Cerebellar nuclear complex (tissue), 1 donor: ENCODE measurements around the gene CFHR3.
"Not testable (repeated sequence)": the region's sequence is repeated elsewhere in the genome, so short reads cannot be mapped to it uniquely, and the experiment has no call there.

Experiments
- DNase-seq, 2 experiments: peaks; one replicate each; lab custom pipeline; 2025; lab: John Stamatoyannopoulos, UW

The CFHR3 gene

DNA sequence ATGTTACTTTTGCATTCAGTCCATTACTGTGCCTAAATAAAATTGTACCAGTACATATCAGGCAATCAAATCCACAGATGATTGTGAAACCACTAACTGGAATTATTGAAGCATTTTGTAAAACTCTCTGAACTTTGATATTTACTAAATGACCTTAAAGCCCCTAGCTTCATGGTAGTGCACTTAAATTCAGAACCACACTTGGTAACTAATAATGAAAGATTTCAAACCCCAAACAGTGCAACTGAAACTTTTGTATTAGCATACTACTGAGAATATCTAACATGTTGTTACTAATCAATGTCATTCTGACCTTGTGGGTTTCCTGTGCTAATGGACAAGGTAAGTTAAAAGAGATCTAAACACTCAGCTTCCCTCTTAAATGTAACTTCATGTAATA lies at the start of gene CFHR3:
CFHR3 (plus strand) TSS at position 238 of the 400 bp plus-strand sequence; CDS start at position 285, 47 bp downstream.
- DNase-seq, result no peak

DNA sequence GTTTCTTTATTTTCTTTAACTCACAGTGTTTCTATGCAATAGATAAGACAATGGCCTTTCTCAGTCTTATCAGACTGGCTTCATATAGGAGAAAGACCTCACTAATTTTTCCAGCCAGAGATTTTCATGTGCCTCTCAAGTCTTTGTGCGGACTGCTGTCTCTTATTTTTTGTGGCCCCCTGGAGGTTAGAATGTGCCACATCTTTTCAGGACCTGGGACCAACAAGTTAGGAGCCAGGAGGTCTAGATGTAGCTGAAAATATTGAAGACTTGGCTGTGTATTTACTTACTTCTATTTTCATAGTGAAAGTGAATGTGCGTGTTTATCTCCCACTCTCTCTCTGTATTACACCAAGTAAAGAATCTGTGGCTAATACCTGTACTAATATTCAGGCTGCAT lies 42.1 kb upstream of the CFHR3 start:
- DNase-seq, result no peak

DNA sequence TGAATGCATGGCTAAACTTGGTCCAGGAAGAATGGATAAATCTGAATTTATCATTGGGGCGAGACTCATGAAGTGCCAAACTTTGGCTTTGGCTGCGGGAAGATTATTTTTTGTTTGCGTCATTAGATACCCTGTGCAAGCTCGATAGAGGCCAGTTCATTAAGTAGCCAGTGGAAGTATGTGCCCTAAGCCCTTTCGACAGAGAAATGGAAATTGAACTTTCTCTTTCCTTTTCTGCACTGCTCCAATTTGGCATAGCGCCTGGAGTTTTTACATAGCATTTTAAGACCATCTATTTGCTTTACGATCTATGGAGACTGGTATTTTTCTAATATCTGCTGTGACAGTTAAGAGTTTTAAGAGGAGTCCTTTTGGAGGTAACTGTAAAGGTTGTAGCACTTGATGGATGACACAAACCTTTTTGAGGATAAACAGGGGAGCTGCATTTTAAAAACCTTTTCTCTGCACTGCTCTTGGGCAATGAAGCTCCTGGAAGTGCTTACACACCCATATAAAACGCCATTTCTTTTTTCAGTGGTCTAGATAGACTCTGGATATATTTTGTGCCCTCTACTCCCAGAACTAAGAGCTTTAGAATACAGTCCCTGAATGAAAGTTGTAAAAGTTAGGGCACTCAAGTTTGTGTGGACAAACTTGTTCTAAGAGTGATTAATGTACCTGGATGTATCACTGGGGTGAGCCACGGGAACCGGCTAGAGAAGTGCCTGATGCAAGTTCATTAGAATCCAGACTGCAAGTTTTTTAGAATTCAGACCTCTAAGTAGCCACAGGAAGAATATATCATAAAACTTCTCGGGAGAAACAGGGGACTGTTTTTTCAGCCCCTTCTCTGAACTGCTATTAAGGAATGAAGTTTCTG lies 41.3 kb upstream of the CFHR3 start:
- DNase-seq, result no peak

DNA sequence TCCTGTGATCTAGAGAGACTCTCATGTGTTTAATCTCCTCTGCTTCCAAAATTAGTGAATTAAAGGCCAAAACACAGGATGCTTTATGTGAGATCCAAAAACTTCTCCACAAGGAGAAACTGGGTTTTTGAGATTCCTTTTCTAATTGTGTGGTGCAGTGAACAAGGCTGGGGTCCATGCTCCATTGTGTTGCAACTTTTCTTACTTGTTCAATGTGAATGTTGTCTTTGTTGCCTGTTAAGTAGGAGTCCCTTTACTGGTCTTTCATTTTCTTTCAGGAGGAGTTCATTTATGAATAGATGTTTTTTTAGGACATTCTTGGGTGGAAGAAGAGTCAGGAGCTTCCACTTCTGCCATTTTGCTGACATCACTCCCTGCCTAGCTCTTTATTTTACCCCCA lies 40.6 kb upstream of the CFHR3 start:
- DNase-seq, result no peak

DNA sequence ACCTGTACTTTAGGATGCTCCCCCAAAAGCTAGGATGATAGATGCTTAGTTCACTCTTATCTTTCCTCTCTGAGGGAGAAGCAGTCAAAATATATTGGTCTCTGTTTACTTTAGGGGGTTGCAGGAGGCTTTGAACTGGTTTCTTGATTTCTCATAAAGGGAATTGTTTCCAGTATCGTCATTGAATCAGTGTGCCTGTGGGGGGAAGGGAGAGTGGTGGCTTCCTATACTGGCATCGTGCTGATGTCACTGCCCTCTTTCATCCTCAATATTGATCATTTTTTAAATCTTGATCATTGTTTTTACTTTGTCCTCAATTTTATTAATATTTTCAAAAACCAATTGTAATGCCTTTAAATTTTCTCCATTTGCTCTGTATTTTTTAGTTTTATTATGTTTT lies 40.2 kb upstream of the CFHR3 start:
- no peak for DNase-seq

DNA sequence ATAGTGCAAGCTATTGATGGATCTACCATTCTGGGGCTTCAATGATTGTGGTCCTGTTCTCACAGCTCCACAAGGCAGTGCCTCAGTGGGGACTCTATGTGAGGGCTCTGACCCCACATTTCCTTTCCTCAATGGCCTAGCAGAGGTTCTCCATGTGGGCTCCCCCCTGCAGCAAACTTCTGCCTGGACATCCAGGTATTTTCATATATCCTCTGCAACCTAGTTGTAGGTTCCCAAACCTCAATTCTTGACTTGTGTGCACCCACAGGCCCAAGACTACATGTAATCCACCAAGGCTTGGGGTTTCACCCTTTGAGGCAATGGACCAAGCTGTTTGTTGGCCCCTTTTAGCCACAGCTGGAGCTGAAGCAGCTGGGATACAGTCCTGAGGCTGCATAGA lies 35.9 kb upstream of the CFHR3 start:
- no peak for DNase-seq

DNA sequence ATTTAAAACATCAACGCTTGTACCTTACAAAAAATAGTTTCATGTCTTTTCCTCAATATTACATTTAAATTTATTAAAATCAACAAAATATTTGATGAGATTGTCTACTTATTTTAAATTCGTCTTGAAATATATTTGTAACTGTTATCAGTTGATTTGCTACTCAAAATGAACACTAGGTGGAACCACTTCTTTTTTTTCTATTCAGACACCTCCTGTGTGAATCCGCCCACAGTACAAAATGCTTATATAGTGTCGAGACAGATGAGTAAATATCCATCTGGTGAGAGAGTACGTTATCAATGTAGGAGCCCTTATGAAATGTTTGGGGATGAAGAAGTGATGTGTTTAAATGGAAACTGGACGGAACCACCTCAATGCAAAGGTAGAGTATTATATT lies 31.4 kb upstream of the CFHR3 start:
- not testable (repeated sequence) for DNase-seq

DNA sequence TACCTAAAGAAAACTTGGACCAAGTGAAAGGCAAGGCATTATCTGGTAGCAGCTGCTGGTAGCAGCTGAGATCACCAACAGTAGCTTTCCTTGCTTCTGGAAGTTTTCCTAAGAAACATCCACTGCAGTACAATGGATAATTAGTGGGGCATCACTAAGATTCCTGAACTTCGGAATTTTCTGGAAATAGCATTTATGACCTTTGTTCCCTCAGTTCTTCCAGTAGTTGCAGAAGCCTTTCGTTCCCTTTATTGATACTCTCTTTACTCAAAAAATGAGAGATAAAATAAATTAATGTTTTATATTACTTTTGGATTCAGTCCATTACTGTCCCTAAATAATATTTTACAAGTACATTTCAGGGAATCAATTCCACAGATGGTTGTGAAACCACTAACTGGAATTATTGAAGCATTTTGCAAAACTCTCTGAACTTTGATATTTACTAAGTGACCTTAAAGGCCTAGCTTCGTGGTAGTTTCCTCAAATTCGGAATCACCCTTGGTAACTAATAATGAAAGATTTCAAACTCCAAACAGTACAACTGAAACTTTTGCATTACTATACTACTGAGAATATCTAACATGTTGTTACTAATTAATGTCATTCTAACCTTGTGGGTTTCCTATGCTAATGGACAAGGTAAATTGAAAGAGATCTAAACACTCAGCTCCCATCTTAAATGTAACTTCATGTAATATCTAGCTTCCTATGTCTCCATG lies 9.5 kb upstream of the CFHR3 start:
- DNase-seq, result not testable (repeated sequence)

DNA sequence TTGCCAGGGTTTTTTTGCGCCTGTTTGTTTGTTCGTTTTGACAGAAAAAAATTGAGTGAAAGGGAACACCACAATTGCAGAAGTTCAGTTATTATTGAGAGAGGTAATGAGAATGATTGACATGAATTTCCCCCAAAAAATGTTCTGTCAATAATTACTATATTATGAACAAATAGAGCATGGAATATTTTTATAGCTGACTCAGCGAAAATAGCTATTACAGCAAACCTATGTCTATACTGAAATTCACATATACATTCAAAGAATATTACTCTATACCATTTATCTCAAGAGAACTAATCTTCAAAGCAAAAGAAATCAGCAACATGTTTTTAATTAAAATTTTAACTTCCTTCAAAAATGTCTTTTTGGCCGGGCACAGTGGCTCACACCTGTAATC lies 4.8 kb upstream of the CFHR3 start:
- not testable (repeated sequence) for DNase-seq

DNA sequence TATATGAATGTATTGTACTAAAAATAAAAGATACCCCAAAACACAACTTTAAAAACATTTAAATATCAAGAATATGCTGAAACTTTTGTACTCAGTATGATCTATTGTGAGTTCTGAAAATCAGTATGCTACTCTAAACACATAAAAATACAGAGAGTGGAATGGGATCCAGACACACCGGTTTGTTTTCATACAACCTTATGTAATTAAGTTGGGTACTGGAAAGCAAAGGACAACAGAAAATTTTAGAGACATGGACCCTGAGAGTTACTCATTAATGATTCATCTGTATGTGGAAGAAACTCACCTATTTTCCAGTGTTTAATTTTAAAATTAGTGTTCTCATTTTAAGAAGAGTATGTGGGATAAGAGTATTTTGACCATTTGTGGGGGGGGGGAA lies 927 bp upstream of the CFHR3 start:
- no peak for DNase-seq

DNA sequence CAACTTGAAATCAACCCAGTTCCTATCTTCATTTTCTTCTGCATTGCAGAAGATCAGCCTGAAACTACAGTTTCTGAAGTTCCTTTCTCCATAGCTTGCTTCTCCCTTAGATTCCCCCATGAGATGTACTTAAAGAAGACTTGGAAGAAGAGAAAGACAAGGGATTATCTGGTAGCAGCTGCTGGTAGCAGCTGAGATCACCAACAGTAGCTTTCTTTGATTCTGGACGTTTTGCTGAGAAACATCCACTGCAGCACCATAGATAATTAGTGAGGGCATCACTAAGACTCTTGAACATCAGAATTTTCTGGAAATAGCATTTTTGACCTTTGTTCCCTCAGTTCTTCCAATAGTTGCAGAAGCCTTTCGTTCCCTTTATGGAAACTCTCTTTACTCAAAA lies 465 bp upstream of the CFHR3 start:
- no peak for DNase-seq

DNA sequence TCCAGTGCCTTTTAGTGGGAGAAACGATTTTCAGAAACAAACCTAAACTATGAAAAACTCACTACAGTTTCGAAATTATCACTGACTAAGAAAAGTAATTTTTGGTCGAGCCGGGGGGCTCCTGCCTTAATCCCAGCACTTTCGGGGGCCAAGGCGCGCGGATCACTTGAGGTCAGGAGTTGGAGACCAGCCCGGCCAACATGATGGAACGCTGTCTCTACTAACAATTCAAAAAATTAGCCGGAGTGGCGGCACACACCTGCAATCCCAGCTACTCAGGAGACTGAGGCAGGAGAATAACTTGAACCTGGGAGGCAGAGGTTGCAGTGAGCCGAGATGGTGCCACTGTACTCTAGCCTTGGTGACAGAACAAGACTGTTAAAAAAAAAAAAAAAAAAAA lies 3.0 kb downstream of the CFHR3 start:
- DNase-seq, result no peak

DNA sequence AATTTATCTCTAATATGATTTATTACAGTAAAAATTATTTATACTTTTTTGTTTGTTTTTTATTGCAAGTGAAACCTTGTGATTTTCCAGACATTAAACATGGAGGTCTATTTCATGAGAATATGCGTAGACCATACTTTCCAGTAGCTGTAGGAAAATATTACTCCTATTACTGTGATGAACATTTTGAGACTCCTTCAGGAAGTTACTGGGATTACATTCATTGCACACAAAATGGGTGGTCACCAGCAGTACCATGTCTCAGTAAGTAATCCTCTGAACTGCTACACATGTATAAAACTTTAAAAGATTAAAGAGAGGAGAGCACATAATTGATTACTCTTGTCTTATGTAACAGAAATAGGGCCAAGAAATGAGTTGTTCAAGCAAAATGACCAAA lies 4.5 kb downstream of the CFHR3 start:
- DNase-seq, result no peak

DNA sequence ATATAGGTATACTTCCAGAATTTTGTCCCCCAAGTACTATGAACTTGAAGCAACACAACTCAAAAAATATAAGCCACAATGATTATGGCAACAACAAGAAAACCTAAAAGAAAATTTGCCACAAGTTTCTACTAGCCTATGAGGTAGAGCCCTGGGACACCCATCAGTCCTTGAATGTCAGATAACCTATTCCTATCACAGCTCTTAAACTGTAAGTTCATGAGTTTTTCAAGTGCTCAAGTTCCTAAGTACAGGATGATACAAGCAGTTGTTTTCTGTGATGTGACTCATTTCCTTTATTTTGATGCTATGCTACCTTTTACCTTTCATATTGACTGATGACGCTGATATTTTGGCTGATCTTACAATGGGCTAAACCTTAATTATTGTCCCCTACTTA lies 16.6 kb downstream of the CFHR3 start:
- DNase-seq, result not testable (repeated sequence)

DNA sequence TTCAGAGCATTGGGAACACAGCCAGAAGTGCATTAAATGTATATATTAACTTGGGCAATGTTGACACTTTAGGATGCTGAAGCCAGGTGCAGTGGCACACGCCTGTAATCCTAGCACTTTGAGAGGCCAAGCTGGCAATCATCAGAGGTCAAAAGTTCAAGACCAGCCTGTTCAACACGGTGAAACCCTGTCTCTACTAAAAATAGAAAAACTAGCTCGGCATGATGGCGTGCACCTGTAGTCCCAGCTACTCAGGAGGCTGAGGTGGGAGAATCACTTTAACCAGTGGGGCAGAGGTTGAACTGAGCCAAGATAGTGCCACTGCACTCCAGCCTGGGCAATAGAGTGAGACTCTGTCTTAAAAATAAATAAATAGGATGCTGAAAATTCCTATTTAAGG lies 19.5 kb downstream of the CFHR3 start:
- DNase-seq, result not testable (repeated sequence)

DNA sequence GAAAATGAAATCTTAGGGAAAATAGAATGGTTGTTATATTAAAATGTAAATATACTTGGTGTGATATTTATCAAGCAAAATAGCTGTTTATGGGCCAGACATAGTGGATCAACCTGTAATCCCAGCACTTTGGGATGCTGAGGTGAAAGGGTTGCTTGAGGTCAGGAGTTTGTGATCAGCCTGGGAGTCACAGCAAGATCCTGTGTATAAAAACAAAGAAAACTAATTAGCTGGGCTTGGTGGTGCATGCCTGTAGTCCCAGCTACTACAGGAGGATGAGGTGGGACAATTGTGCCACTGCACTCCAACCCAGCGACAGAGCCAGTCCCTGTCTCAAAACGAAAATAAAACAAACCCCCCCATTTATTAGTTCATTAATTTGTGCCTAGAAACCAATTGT lies 23.3 kb downstream of the CFHR3 start:
- DNase-seq, result no peak

DNA sequence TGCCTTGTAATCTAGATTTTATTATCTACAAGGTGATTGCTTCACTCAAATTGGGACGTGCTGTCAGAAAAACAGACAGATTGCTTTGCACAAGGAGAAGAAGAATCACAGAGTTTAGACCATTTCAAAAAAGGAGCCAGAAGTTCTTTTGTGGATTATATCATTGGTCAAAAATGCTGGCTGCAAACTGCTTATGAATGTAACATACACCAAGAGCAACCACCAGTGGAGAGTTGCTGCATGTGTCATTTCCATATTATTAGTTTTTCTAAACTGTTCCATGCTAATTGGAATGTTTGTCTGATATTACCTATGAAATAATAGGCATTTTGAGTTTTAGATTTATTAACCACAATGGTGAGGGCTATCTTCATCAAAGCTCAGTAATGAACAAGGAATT lies 27.3 kb downstream of the CFHR3 start:
- not testable (repeated sequence) for DNase-seq

DNA sequence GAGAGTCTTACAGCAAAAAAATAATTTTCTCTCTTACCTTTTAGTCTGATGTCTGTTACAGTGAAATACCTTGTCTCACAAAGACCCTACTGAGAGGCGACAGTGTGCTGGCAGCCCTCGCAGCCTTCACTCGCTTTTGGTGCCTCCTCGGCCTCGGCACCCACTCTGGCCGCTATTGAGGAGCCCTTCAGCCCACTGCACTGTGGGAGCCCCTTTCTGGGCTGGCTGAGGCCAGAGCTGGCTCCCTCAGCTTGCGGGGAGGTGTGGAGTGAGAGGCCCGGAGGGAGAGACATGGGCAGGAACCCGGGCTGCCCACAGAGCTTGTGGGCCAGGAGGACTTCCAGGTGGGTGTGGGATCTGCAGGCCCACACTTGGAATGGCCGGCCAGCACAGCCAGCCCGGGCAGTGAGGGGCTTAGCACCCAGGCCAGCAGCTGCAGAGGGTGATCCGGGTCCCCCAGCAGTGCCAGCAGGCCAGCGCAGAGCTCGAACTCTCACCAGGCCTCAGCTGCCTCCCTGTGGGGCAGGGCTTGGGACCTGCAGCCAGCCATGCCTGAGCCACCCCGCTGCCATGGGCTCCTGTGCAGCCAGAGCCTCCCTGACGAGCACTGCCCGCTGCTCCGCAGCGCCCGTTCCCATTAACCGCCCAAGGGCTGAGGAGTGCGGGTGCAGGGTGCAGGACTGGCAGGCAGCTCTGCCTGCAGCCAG lies 34.0 kb downstream of the CFHR3 start:
- no peak for DNase-seq

DNA sequence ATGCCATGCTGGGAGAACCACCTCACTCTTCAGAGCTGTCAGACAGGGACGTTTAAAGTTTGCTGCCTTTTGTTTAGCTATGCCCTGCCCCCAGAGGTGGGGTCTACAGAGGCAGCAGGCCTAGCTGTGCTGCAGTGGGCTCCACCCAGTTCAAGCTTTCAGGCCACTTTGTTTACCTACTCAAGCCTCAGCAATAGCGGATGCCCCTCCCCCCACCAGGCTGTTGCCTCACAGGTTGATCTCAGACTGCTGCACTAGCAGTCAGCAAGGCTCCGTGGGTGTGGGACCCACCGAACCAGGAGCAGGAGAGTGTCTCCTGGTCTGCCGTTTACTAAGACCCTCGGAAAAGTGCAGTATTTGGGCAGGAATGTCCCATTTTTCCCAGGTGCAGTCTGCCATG lies 42.8 kb downstream of the CFHR3 start:
- DNase-seq, result not testable (repeated sequence)

DNA sequence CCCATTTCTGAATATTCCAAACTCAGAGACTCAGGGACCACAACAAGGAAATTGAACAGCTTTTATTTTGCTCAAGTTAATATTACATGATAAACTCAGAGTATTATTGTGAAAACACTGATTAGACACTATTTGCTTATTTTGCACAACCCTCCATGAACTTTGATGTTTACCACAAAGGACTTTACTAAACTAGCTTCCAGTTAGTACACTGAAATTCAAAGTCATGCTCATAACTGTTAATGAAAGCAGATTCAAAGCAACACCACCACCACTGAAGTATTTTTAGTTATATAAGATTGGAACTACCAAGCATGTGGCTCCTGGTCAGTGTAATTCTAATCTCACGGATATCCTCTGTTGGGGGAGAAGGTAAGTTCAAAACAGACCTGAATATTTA lies 44.9 kb downstream of the CFHR3 start, which contains the start of gene CFHR1:
CFHR1 (plus strand) TSS at position 201 of the 400 bp plus-strand sequence; CDS start at position 315, 114 bp downstream.
- DNase-seq, result not testable (repeated sequence)

DNA sequence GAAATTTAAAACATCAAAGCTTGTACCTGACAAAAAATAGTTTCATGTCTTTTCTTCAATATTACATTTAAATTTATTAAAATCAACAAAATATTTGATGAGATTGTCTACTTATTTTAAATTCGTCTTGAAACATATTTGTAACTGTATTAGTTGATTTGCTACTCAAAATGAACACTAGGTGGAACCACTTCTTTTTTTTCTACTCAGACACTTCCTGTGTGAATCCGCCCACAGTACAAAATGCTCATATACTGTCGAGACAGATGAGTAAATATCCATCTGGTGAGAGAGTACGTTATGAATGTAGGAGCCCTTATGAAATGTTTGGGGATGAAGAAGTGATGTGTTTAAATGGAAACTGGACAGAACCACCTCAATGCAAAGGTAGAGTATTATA lies 53.2 kb downstream of the CFHR3 start:
- DNase-seq, result not testable (repeated sequence)
